HepG2 (cell line): ENCODE data around the gene PISD. TPM values are rescaled to one million over a fixed set of nuclear protein-coding genes. Genes with fewer than 3 reads are reported as not detected.

Experiments
- AFF4 ChIP-seq: sonication (generic); formaldehyde crosslinking; IDR thresholded peaks from 2 replicates; pipeline ENCODE4 v1.4.0; 2020; ENCODE audit warnings: missing genetic modification reagents
- ATF1 ChIP-seq: IDR thresholded peaks from 2 replicates; pipeline ENCODE4 v1.6.1; 2016; ENCODE audit warnings: mild to moderate bottlenecking, control low read depth
- FOSL2 ChIP-seq: sonication (generic); formaldehyde crosslinking; IDR thresholded peaks from 2 replicates; pipeline ENCODE4 v1.4.0; 2020; ENCODE audit warnings: missing genetic modification reagents
- GATA4 ChIP-seq: sonication (generic); IDR thresholded peaks from 2 replicates; pipeline ENCODE4 v1.6.1; 2016; ENCODE audit warnings: antibody characterized with exemption, low read depth, borderline replicate concordance
- KLF13 ChIP-seq: sonication (generic); formaldehyde crosslinking; IDR thresholded peaks from 2 replicates; pipeline ENCODE4 v1.4.0; 2020; ENCODE audit warnings: mild to moderate bottlenecking, missing genetic modification reagents
- MED13 ChIP-seq: sonication (generic); formaldehyde crosslinking; IDR thresholded peaks from 2 replicates; pipeline ENCODE4 v1.5.0; 2020; ENCODE audit warnings: missing genetic modification reagents
- PAWR ChIP-seq: sonication (generic); formaldehyde crosslinking; IDR thresholded peaks from 2 replicates; pipeline ENCODE4 v1.4.0; 2020; ENCODE audit warnings: missing genetic modification reagents, mild to moderate bottlenecking, borderline replicate concordance
- PRDM4 ChIP-seq: sonication (generic); formaldehyde crosslinking; IDR thresholded peaks from 2 replicates; pipeline ENCODE4 v1.9.0; 2021; ENCODE audit warnings: missing genetic modification reagents, borderline replicate concordance
- SNAPC2 ChIP-seq: sonication (generic); formaldehyde crosslinking; IDR thresholded peaks from 2 replicates; pipeline ENCODE4 v1.8.1; 2022; ENCODE audit warnings: mild to moderate bottlenecking, missing genetic modification reagents
- TARDBP ChIP-seq: sonication (generic); formaldehyde crosslinking; IDR thresholded peaks from 2 replicates; pipeline ENCODE4 v1.8.0; 2022; ENCODE audit warnings: mild to moderate bottlenecking, missing genetic modification reagents
- U2AF2 ChIP-seq: fragments of 200-400 bp; formaldehyde crosslinking; IDR thresholded peaks from 2 replicates; pipeline ENCODE4 v1.6.1; 2017; ENCODE audit warnings: low read depth, mild to moderate bottlenecking, low read length
- ZNF34 ChIP-seq: sonication (generic); formaldehyde crosslinking; IDR thresholded peaks from 2 replicates; pipeline ENCODE4 v1.4.0; 2020; ENCODE audit warnings: mild to moderate bottlenecking, missing genetic modification reagents, borderline replicate concordance
- ZNF709 ChIP-seq: sonication (generic); formaldehyde crosslinking; IDR thresholded peaks from 2 replicates; pipeline ENCODE4 v1.5.0; 2020; ENCODE audit warnings: mild to moderate bottlenecking, missing genetic modification reagents
- ZNF746 ChIP-seq: sonication (generic); formaldehyde crosslinking; IDR thresholded peaks from 2 replicates; pipeline ENCODE4 v1.8.0; 2022; ENCODE audit warnings: mild to moderate bottlenecking, missing genetic modification reagents
- ZNF788 ChIP-seq: sonication (generic); formaldehyde crosslinking; IDR thresholded peaks from 2 replicates; pipeline ENCODE4 v1.5.0; 2020; ENCODE audit warnings: mild to moderate bottlenecking, missing genetic modification reagents, borderline replicate concordance
- polyA plus RNA-seq, 8 experiments: library from polyadenylated mRNA; depleted of rRNA in 3 of 8; stranded (reverse) in 7 of 8; unstranded in 1 of 8; fragments of >200 nt; fragmentation: Illumina TruSeq in 4 of 8; extraction: Trizol in 4 of 8; gene quantifications; 2 replicates each; pipeline versions ENCODE4 v1.2.1 to v1.2.3, GENCODE V29; 2011 to 2016; ENCODE audit warnings: low read depth in 4 of 8, missing spikeins in 1 of 8, mixed read lengths in 1 of 8; ENCODE audit not compliant: insufficient read depth in 1 of 8
- total RNA-seq, 5 experiments: library from RNA; depleted of rRNA; stranded (reverse); fragments of >200 nt; fragmentation: Illumina TruSeq; extraction: Trizol; gene quantifications; 2 replicates each; pipeline ENCODE4 v1.2.3, GENCODE V29; 2016; ENCODE audit warnings: low read depth in 1 of 5
- TF ChIP-seq, protein P1 (sequence below): sonication (generic); formaldehyde crosslinking; IDR thresholded peaks from 2 replicates; pipeline ENCODE4 v1.4.0; 2020; ENCODE audit warnings: mild to moderate bottlenecking, low read depth, missing genetic modification reagents
- TF ChIP-seq, protein P2 (sequence below), 2 experiments: fragments of 450-650 bp in 1 of 2; sonication (generic) in 1 of 2; formaldehyde crosslinking; IDR thresholded peaks; 2 replicates each; pipeline versions ENCODE4 v1.5.0 to v1.8.0; 2020 to 2022; ENCODE audit warnings: mild to moderate bottlenecking in 1 of 2, missing genetic modification reagents in 1 of 2
- TF ChIP-seq, protein P3 (sequence below): sonication (generic); formaldehyde crosslinking; IDR thresholded peaks from 2 replicates; pipeline ENCODE4 v1.9.0; 2021; ENCODE audit warnings: missing genetic modification reagents, borderline replicate concordance
- TF ChIP-seq, protein P4 (sequence below): sonication (generic); formaldehyde crosslinking; IDR thresholded peaks from 2 replicates; pipeline ENCODE4 v1.5.1; 2020; ENCODE audit warnings: missing genetic modification reagents, mild to moderate bottlenecking, borderline replicate concordance

Gene PISD
- total and polyA plus RNA-seq, 2 of the 13 experiments (the other 11 are each of a cell fraction or from before 2014, with no cell fraction given) = 30.1 to 47.7 TPM

DNA sequence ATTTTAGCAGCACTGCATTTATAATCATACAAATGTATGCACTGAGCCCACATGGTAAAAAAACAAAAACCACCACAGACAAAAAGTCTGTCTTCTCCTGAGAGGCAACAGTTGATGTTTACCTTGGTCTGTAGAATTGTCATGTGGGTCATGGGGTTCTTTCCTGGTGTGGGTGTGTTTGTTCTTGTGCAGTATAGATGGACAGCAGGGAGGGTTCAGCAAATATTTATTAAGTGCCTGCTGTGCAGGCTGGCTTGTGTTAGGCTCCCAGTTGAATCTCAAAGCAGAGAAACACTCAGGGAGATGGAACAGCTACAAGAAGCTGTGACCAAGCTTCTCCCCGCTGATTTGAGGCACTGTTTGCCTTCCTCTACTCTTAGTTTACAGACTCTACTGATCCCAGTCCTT lies 82.2 kb downstream of the PISD start (continued):
- TF ChIP-seq, protein P1, sequence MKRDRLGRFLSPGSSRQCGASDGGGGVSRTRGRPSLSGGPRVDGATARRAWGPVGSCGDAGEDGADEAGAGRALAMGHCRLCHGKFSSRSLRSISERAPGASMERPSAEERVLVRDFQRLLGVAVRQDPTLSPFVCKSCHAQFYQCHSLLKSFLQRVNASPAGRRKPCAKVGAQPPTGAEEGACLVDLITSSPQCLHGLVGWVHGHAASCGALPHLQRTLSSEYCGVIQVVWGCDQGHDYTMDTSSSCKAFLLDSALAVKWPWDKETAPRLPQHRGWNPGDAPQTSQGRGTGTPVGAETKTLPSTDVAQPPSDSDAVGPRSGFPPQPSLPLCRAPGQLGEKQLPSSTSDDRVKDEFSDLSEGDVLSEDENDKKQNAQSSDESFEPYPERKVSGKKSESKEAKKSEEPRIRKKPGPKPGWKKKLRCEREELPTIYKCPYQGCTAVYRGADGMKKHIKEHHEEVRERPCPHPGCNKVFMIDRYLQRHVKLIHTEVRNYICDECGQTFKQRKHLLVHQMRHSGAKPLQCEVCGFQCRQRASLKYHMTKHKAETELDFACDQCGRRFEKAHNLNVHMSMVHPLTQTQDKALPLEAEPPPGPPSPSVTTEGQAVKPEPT (CRISPR knock-in tag) = no peak
- TF ChIP-seq KLF13 (no peak), PAWR (no peak), TARDBP (CRISPR knock-in tag) (peak; percentile 77; the same call in 1 of the 2 replicates), ZNF709 (no peak), SNAPC2 (CRISPR knock-in tag) (peak; percentile 75; the same call in 1 of the 2 replicates), ZNF34 (CRISPR knock-in tag) (no peak), ZNF788 (CRISPR knock-in tag) (0 out of 2 replicates have a peak, but pooled peaks have one; percentile 34), AFF4 (CRISPR knock-in tag) (0 out of 2 replicates have a peak, but pooled peaks have one; percentile 39), U2AF2 (no peak), FOSL2 (peak; percentile 79), ZNF746 (peak; percentile 91), ATF1 (CRISPR knock-in tag) (0 out of 2 replicates have a peak, but pooled peaks have one; percentile 35), GATA4 (no peak), PRDM4 (CRISPR knock-in tag) (no peak), MED13 (CRISPR knock-in tag) (no peak; the same call in 1 of the 2 replicates)
- TF ChIP-seq, protein P2, sequence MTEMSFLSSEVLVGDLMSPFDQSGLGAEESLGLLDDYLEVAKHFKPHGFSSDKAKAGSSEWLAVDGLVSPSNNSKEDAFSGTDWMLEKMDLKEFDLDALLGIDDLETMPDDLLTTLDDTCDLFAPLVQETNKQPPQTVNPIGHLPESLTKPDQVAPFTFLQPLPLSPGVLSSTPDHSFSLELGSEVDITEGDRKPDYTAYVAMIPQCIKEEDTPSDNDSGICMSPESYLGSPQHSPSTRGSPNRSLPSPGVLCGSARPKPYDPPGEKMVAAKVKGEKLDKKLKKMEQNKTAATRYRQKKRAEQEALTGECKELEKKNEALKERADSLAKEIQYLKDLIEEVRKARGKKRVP (CRISPR knock-in tag; IDR thresholded peaks at IDR 0.05) = no peak
- TF ChIP-seq, protein P3, sequence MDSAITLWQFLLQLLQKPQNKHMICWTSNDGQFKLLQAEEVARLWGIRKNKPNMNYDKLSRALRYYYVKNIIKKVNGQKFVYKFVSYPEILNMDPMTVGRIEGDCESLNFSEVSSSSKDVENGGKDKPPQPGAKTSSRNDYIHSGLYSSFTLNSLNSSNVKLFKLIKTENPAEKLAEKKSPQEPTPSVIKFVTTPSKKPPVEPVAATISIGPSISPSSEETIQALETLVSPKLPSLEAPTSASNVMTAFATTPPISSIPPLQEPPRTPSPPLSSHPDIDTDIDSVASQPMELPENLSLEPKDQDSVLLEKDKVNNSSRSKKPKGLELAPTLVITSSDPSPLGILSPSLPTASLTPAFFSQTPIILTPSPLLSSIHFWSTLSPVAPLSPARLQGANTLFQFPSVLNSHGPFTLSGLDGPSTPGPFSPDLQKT (CRISPR knock-in tag) = no peak
- TF ChIP-seq, protein P4, sequence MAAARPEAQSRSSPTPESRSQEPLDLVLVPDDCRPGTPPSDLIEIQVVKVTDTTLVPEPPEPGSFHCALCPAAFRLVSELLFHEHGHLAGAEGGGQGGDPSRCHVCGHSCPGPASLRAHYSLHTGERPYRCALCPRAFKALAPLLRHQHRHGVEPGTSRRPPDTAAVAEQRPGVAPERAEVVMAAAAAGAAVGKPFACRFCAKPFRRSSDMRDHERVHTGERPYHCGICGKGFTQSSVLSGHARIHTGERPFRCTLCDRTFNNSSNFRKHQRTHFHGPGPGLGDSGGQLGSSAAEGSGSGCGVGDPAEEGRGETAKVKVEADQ (CRISPR knock-in tag) = no peak
